ENCODE results near the gene USP22.

USP22 gene

DNA sequence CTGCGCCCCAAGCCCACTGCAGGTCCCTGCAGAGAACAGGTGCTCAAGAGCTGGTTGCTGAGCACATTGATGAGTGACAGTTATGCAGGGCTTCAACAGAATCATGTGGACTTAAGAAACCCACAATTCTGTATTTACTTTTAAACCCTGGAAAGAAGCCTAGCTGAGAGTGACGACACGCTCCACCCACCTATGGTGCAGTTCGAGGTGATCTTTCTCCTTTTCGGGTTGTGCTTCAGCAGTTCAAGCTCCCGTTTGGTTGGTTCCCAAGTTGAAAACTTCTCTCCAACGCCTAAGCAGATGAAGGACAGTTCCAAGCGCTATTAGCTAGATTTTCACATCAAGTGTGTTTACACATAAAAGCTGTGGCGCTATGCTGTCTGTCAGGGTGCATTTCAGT, 23.9 kb downstream of the USP22 start:
- no peak for DNase-seq

DNA sequence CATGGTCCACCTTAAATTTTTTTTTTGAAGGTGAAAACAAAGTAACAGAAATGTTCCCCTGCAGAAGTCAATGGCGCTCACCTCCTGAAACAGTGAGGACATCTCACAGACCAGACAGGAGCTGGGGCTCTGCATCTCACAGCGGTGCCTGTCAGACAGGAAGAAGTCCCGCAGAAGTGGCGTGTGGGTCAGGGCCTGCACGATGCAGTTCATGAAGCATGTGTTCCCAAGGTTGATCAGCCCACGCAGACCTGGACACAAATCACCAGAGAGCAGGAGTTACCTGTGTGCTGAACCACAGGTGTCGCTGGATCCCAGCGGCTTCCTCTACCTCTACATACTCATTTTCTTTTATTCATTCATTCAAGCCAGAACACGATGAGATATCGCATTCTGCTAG, 24.9 kb downstream of the USP22 start:
- no peak for DNase-seq

DNA sequence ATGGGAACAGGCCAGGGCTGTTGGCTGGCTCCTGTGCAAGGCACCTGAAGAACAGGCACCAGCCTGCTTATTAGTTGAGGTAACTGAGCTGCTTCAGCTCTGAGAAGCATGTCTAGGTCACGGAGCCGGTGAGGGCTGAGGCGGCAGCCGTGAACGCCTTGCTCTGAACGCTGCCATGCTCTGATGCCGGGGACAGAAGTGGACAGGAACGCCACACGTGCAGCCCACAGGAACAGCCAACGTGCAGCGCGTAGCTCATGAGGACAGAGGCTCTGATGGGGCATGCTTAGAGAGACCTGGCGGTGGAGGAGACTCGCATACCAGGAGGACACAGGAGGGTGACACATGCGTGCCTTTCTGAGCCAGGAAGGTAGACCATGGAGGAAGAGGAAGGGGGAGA, 25.6 kb downstream of the USP22 start:
- DNase-seq = no peak

DNA sequence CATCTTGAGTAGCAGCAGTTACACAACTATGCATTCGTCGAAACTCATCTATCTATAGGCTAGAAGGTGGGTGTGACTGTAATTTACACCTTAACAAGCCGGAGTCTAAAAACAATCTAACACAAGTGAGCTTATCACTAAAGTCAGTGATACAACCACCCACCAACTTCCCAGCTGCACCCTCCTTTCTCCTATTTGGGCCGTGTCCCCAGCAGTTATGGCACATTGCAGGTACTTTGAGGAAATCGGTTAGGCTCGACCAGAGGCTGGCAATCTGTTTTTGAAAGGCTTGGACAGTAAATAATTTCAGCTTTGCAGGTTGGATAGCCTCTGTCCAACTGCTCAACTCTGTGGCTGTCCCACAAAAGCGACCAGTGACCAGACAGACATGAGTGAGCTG, 26.0 kb downstream of the USP22 start:
- DNase-seq = no peak

DNA sequence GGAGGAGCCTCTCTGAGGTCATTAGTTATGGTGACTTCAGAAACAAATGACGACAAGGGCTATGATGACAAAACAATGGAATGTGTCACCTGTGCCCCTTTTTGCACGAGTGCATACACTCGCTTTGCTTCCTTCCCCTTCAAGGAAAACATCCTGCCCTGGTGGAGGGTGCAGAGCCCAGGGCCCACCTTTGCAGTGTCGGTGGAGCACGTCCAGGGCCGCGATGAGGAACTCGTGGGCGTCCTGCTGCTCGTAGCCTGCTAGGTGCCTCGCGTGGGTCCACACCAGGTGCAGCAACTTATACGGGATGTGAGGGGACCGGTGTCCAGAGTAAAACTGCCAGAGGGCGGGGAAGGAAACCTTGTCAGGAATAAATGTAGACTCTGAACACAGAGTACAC, 27.2 kb downstream of the USP22 start:
- no peak for DNase-seq

DNA sequence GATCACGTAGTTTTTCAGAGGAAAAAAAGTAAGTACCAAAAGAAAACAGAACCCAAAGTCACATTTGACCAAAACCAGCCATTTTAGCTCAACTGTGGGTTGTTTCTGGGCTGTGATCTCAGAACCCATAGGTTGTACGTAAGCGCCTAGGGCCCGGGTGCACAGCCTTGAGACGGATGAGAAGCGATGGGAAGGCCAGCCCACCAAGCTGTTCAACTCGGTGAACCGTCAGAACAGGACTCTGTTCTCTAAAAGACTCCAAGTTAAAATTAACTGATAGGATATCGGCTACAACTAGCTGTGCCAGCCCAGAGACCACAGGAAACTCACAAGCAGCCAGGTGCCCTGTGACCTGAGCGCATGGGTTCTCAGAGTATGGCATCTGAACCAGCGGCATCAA, 28.3 kb downstream of the USP22 start:
- no peak for DNase-seq

DNA sequence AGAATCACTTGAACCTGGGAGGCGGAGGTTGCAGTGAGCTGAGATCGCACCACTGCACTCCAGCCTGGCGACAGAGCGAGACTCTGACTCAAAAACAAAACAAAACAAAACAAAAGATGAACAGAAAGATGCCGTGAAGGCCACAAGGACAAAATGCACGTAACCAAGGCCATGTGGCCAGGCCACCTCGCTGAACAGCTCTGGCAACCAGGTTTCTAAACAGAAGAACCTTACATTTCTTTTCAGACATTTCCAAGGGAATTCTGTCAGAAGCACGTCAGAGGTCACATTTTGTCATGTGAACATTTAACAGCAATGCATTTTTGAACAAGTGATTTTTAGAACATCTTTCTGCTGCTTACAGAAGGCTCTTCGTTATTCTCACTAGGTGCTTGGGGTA, 28.8 kb downstream of the USP22 start:
- DNase-seq = no peak

DNA sequence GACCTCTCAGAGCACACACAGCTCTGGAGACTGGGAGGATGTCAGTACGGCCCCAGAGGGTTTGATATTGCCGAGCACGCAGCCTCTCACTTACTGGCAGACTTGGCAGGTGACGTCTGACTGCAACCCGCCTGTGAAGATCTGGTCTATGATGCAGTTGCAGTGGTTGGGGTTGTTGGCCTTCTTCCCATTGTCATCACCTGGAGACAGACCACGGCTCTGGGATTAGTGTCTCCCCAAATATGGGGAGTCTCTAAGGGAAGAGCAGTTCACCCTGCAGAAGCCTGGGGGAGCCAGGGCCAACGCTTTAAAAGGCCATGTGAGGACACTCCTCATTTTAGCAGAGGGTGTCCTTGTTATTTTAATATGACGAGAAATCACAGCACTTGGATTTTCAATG, 30.1 kb downstream of the USP22 start:
- DNase-seq = no peak

DNA sequence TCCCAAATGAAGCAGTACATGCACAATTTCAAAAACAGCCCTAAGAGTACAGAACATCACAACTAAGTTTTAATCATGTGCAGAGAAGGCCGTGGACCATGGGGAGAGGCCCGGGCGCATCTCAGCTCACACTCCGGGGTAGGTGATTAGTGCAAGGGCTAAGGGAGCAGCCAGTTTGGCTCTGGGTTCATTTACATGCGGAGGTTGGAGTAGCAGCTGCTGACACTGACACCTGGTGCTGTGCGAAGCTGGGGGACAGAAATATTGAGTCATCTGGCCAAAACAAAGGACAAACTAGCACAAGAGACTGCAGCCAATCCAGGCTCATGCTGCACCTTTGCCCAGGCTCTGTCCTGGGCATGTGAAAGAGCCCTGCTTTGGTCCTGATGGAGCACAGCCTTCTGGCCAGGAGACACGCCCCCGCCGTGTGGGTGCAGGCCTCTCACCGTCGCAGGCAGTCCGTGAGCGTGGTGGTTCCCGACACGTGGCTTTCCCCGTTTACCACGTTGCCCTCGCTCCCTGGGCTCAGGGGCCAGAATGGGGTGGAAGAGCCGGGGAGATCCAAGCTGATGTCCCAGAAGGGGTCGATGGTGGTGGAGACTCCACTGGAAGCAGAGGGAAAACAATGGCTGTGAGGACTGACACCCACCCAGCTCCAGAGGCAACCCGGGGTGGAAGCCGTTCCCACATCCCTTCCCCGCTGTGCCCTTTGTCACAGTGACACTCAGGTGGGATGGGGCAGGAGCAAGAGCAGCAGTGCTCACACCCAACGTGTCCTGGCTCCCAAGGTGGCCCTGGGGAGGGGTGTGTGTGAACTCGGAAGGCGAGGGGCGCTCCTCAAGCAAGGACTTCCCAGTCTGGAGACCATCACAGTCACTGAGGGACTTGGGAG, 31.9 kb downstream of the USP22 start:
- no peak for DNase-seq

DNA sequence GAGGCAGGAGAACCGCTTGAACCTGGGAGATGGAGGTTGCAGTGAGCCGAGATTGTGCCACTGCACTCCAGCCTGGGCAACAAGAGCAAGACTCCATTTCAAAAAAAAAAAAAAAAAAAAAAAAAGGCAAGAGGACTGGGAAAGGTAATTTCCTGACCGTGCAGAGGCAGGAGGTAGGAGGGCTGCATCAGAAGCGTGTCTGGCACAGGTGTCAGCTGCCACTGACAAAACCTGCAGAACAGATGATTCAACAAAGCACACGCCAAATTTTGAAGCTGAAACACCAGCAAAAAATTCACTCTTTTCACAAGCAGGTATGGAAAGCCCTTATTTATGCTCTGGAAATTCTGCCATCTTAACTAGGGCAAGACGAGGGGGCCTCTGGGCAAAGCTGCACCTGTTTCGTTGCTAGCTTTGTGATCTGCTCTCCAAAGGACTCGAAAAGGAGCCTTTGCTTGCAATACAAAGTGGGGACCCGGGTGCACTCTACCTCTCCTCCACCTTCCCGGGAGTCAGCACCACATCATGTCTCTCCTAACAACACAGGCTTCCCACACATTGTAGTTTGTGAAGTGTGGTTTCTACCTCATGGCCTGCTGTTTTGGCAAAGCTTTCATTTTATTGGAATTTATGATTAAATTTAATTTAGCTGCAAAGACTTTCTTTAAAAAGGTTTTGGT, 33.7 kb downstream of the USP22 start:
- DNase-seq = no peak

DNA sequence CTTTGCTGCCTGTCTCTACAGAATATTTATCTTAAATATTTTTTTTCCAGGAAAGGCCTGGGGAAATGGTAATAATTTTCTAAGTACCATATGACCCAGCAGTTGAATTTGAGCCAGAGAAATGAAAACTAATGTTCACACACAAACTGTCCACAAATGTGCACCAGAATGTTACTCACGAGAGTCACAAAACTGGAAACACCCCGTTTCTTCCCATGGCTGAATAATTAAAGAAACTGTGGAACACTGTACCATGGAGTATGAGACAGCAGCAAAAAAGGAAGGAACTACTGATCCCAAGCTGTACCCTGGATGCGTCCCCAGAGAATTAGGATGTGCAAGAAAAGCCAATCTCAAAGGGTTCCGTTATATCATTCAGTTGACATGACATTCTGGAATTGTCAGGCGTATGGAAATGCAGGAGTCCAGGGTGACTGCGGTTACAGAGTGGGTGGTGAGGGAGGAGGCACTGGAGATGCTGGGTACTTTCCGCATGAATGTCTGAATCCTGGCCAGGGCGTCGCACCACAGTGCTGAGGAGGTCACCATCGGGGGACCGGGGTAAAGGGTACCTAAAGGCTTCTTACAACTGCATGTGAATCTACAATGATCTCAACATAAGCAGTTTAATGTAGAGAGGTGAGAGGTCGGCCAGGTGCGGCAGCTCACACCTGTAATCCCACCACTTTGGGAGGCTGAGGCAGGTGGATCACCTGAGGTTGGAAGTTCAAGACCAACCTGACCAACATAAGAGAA, 34.5 kb downstream of the USP22 start:
- no peak for DNase-seq

DNA sequence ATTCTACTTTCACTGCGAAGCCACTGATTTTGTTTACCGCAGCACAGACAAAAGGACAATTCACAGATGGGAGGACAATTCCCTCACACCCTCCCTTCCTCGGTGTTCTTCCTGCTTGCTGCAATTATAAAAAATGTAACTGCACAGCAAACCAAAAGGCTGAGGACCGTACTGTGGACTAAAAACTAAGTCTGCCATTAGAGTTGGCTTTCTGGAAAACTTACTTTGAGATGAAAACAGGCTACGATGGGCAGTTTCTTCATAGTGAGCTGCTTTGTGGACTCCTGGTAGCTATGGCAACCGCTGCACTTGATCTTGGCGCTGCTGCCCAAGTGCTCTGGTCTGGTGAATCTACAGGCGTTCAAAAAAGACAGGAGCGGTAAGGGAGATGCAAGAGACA, 35.2 kb downstream of the USP22 start:
- DNase-seq = no peak

DNA sequence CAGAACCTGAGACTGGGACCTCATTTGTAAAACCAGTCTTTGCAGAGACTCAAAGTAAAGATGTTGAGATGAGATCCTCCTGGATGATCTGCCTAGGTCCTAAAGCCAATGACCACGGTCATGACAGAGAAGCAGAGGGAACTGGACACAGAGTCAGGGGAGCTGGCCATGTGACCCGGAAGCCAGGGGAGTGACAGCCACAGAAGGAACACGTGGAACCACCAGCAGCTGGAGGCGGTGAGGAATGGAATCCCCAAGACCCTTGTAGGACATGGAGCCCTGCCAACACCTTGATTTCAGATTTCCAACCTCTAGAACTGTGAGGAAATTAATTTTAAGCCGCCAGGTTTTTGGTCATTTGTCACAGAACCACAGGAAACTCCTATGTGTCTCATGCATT, 37.0 kb downstream of the USP22 start:
- no peak for DNase-seq

DNA sequence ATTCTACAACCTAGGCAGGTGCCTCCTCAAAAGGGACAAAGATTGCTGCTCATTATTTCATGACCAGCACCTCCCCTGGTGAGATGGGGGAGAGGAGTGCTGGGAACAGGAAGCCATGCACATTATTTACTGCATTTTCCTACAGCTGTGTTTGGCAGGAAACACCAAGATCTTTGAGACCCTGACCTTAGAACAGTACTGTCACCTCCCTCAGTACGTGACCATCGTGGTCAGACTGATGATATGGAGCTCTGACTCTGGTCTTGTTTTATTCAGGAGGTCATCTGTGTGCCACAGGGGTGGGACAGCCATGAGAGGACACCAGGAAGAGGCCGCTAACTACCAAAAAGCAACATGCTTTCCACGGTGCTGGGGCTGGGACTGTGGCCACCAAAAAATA, 37.4 kb downstream of the USP22 start:
- DNase-seq = no peak

DNA sequence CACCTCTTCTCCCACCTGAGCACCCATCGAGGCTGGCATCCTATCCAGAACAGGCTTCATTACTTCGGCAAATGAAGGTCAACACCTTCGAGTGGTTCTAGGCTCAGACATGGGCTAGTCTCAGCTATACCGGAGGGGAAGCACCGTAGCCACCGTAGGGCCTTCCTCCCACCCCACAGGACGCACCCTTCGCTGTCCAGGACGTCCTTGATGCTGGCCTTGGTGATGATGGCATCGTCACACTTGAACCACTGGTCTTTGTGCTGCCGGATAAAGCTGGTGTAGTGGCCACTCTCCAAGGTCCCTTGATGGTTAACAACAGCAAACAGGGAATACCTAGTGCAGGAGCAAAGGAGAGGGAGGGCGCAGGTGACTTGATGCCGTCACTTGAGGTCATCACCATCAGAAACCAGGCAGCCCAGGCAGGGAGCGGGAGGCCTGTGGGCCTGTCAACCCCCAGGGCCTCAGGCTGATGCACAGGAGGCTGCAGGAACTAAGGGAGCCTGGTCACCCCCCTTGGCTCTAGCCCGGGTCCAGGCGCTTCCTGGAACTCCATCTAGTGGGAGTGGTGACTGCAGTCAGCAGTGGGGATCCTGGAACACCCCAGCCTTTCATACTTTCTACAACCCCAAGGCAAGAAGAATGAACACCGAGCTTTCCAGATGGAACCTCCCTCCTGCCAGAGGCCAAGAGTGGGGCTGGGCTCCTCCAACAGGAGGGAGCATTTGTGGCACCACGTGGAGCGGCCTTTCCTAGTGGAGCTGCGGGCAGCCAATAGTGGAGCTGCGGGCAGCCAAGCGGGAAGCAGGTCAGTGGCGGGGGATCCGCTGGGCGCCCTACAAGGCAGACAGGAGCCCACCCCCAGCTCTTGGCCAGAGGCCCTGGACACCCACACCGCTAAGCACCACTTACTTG, 38.5 kb downstream of the USP22 start:
- no peak for DNase-seq

DNA sequence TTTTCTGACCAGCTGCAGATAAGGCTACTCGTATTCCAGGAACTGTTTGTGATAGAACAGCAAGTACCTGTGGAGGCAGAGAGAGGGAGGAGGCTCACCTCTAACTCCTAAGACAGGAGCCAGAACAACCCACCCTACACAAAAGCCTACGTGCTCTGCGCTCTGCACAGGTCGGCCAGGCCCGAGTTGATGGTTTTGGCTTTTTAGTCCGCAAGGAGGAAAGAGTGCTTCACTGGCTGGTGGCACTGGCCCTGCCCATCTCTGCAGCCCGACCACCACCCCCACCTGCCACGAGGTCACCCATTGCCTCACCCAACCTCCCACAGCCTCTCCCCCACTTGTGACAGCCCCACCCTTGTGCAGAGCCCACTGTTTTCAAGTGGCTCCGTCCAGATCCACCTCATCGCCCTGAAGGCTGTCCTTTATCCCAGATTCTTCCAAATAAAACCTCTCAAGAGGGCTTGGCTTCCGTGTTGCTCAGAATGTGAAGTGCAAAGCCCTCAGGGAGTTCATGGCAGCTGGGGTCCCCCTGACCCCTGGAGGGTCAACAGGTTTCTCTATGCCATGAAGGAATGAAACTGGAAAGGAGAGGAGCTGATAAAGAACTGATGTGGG, 39.7 kb downstream of the USP22 start:
- no peak for DNase-seq

DNA sequence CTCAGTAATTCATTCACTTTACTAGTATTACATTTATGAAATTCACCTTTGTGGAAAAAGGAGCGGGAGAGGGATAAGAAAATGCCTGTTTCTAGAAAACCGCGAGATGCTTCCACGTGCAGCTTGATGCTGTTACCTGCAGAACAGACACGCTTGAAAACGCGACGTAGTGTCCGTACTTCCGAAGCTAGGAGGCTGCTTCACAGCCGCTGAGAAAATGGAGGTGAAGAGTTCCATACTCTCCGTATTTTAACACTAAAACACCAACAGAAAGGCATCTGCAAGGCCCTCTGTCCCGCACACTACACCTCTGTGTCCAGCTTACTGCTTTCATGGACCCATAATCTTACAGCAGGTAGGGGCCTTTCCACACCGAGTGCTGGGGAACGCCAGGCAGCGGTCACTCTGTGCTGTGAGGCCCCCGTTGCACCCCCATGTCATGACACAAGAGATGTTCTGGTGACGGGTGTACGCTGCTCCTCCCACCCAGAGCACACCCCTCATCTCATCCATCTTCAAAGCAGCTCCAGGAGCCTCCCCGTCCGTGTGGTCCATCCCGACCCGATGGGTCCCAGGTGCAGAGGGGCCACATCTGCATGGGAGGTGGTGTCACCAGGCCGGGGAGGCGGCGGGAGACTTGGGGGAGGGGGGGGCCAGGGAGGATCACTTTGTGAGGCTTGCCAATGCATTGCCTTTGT, 40.4 kb downstream of the USP22 start:
- no peak for DNase-seq

DNA sequence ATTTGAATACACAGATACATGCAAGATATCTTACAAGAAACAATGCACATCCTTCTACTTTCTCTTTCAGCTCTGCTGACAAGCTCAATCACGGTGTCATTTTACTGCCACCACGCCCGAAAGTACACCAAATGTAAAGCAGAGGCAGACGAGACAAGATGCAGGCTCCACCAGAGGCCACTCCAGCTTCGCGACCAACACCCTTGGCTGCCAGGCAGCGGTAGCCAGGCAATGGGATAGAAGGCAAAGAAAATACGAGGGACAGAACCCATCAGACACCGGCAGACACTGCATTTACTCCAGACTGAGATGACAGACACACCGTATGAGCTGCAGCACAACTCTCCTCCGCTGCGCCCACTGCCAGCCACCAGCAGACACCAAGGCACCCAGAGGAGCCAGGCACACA, 41.0 kb downstream of the USP22 start:
- no peak for DNase-seq

DNA sequence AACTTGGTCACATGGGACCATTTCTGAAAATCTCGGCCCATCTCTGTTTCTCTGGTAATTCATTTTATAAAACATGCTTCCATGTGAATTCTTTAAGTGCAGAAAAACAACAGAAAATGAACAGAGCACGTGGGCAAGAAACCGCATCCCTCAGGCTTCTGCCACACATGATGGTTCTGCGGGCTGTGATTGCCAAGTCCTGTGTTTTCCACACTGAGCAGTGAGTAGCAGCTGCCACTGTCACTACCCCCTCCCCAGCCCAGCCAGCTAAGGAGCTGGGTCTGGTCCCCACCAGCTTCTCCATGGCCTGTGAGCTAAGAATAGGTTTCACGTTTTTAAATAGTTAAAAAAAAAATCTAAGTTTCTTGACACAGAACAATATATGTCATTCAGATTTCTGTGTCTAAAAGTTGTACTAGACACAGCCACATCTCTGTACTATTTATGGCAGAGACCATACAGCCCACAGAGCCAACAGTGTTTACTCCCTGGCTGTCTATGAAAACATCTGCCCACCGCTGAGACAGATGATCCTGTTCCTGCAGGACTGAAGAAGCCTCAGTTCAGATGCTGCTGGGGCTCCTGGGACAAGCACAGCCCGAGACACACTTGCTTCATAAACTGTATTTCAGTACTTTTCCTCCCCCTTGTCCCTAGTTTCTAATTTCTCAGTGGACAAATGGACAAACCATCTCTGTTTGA, 41.5 kb downstream of the USP22 start:
- DNase-seq = no peak

DNA sequence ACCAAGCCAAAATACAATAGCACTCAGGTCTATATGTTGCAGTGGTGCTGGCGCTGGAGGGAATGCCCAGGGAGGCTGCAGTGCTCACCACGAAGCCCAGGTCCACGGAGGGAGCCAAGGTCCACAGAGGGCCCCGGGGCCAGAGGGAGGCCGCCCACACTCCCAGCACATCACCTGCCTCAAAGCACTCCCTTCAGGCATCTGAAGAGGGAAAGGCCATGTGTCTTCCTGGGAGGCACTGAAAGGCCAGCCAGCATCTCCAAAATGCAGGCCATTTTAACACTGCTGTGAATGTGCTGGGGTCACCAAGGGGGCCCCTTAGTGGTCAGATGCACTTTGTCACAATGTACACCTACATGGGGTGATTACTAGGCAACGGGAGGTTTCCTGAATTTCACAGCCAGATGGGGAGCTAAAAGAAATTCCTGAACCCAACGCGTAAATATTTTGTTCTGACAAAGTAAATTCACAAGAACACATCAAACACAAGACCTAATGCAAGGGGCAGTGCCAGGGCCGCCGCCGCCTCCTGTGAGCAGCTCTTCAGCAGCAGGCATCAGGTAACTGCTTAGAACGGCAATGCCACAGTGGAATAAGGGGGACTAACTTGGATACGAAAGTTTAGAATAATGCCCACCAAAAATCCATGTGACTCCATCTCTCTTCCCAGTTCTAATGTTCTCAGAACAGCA, 42.8 kb downstream of the USP22 start:
- DNase-seq = no peak

Measured in fibroblast of upper back skin (primary cell).